Lower leg skin (tissue), 3 donors: ENCODE measurements around the gene LDHA.

Source experiments
- CTCF ChIP-seq, 3 donors: fragments of 450-650 bp; IDR thresholded peaks; one replicate each; pipeline ENCODE4 v1.5.1; 2016; ENCODE audit warnings: antibody characterized with exemption in 3 of 3, mild to moderate bottlenecking in 3 of 3, moderate library complexity in 2 of 3
- POLR2A ChIP-seq, 2 donors: fragments of 450-650 bp; IDR thresholded peaks; one replicate each; pipeline ENCODE4 v1.6.1; 2016 to 2017; ENCODE audit warnings: antibody characterized with exemption in 2 of 2, mild to moderate bottlenecking in 1 of 2, moderate library complexity in 1 of 2

- TF ChIP-seq CTCF (IDR thresholded peaks at IDR 0.05) (no peak), POLR2A (IDR thresholded peaks at IDR 0.05) (no peak)
Observed at GRCh38 chr11:18427240-18427639, 32.9 kb downstream of the LDHA start.
